NCI-H1105 treated with DMSO at 0.1 percent for 48 hours (cell line): ENCODE results near the gene MPPED1.

Experiments
- DNase-seq: peaks from one replicate; lab custom pipeline; 2025; lab: John Stamatoyannopoulos, UW

The MPPED1 gene

GRCh38 chr22:43542681-43543521 is 131.1 kb downstream of the MPPED1 start:
- DNase-seq, result no peak

DNA sequence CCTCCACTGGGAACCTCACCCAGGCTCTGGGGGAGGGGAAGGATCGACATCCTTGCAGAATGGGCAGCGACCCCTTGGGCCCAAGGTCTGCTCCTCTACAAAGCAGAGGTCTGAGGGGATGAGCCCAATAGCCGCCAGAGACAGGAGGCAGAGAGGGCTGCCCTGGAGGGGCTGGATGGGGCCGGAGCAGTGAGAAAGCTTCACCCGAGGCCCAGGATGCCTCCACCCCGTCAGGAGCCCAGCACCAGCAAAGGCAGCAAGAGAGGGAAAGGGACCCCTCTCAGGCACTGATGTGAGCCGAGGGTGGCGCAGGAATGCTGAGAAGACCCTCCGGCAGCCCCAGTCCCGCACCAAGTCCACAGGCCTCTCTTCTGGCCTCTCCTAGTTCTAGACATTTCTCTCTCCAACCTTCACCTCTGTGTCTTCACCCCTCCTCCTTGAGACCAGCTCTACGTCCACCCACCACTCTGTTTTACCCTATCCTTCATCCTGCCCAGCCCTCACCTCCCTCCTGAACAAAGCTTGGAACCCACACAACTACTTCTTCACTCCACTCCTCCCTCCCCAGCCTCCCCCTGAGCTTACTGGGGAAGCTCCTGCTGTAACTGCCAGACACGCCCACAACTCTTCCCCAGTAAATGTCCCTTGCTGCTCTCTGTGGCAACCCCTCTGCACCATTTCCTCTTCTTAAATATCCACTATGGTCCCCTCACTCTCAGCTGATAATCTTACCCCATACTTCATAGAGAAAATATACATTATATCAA is 131.9 kb downstream of the MPPED1 start:
- DNase-seq, result no peak

- no peak for DNase-seq
Measured at GRCh38 chr22:43544289-43544673, 132.5 kb downstream of the MPPED1 start.

- DNase-seq, result no peak
Measured at GRCh38 chr22:43546186-43546585, 134.4 kb downstream of the MPPED1 start.

DNA sequence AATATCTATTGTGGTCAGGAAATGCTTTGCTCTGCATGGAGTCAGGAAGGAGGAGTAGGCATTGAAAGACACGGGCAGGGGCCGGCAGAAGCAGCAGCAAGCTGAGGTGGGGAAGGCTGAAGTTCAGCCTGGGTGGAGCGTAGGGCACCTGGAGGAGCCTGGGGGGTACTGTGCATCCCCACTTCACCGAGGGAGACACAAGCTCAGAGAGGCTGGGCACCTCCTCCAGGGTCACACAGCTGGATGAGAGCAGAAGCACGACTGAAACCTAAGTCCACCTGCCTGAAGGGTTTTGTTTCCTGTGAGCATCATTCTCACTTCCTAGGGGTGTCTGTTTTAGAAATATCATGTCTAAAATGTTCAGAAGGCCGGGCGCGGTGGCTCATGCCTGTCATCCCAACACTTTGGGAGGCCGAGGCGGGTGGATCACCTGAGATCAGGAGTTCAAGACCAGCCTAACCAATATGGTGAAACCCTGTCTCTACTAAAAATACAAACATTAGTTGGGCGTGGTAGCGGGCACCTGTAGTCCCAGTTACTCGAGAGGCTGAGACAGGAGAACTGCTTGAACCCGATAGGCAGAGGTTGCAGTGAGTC is 138.3 kb downstream of the MPPED1 start:
- no peak for DNase-seq

GRCh38 chr22:43550672-43551071 is 138.9 kb downstream of the MPPED1 start:
- no peak for DNase-seq

GRCh38 chr22:43553451-43554258 is 141.8 kb downstream of the MPPED1 start:
- no peak for DNase-seq

GRCh38 chr22:43554259-43554636 is 142.4 kb downstream of the MPPED1 start:
- no peak for DNase-seq

DNA sequence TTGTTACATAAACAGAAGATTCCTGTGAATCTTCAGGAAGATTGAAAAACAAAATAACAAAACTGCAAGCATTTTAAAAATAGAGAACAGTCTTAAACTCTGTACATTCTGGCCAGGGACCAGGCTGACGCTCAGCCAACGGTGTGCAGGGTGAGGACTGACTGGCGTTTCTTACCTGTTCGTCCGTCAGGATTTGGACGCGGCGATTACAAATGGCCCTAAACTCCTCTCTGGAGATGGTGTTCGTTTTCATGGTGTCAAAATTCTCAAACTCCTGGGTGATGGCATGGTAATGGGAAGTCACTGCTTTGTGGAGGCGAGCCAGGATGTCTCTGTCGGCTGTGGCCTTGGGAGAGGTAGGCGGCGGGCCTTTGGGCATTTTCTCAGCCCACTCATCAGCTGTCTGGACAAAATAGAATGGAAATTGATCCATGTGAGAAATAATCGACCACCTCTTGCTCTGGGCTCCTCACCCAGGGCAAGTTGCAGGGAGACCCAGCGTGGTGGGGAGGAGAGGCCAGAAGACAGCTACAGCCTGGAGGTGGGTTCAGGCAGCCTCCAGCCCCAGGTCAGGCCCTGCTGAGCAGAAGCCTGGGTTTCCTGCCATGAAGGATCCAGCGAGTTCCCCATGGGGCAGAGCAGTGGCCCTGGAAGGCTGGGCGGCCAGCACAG is 143.0 kb downstream of the MPPED1 start:
- no peak for DNase-seq

- DNase-seq, result no peak
Measured at GRCh38 chr22:43555561-43556515, 144.0 kb downstream of the MPPED1 start.
